ENCODE data around the gene MAD1L1.
"Not testable (repeated sequence)": the region's sequence is repeated elsewhere in the genome, so short reads cannot be mapped to it uniquely, and the experiment has no call there.

GRCh38 chr7:1827521-1827981 lies 405.2 kb downstream of the MAD1L1 start:
- TF ChIP-seq POLR2AphosphoS5 (IDR thresholded peaks at IDR 0.05; ENCODE audit: borderline replicate concordance, low read depth, low read length); EZH2 (IDR thresholded peaks at IDR 0.05): not testable (repeated sequence)
